A673 (cell line): ENCODE data around the gene LCT. TPM values are rescaled to one million over a fixed set of nuclear protein-coding genes. Genes with fewer than 3 reads are reported as not detected.

Experiments used
- BruUV-seq: library from RNA; stranded (reverse); fragments of 400-500 nt; replicated peaks from 2 replicates; lab custom pipeline; 2021; lab: Mats Ljungman, UMichigan
- CTCF ChIA-PET: fragments of 300-600 bp; sonication (Branson Sonifier 250); formaldehyde crosslinking; loops from one replicate; lab custom pipeline; 2022; ENCODE audit warnings: antibody characterized with exemption; lab: Charles Lee
- POLR2A ChIA-PET: fragments of 300-600 bp; sonication (Branson Sonifier 250); formaldehyde crosslinking; loops from one replicate; lab custom pipeline; 2022; ENCODE audit warnings: antibody characterized with exemption; ENCODE audit not compliant: low non-redundant PET; lab: Charles Lee
- DNase-seq: peaks from one replicate; pipeline ENCODE4 v3.0.0-alpha.2; 2015; ENCODE audit warnings: low spot score
- H3K27ac ChIP-seq: fragments of 200-600 bp; sonication (generic); 2 replicates; pipeline ENCODE4 v1.5.1; 2016; ENCODE audit warnings: mixed run types, low read depth, mild to moderate bottlenecking, mixed read lengths, antibody characterized with exemption, low read length; ENCODE audit not compliant: poor library complexity, severe bottlenecking
- H3K27me3 ChIP-seq: fragments of 200-600 bp; sonication (generic); replicated peaks from 2 replicates; pipeline ENCODE4 v1.6.1; 2017; ENCODE audit warnings: mixed run types, low read depth, mild to moderate bottlenecking, mixed read lengths, antibody characterized with exemption, low read length; ENCODE audit not compliant: insufficient read depth, poor library complexity
- H3K36me3 ChIP-seq: fragments of 200-600 bp; sonication (generic); 2 replicates; pipeline ENCODE4 v1.6.1; 2016; ENCODE audit warnings: mixed run types, mild to moderate bottlenecking, mixed read lengths, antibody characterized with exemption, low read length; ENCODE audit not compliant: insufficient read depth, poor library complexity, severe bottlenecking
- H3K4me1 ChIP-seq: fragments of 200-600 bp; sonication (generic); 2 replicates; pipeline ENCODE4 v1.6.1; 2017; ENCODE audit warnings: mixed run types, mild to moderate bottlenecking, mixed read lengths, antibody characterized with exemption, low read length; ENCODE audit not compliant: insufficient read depth, poor library complexity, severe bottlenecking
- H3K4me3 ChIP-seq: fragments of 200-600 bp; sonication (generic); 2 replicates; pipeline ENCODE4 v1.5.1; 2016; ENCODE audit warnings: low read depth, mixed run types, mild to moderate bottlenecking, mixed read lengths, low read length; ENCODE audit not compliant: poor library complexity, severe bottlenecking
- H3K9me3 ChIP-seq: fragments of 200-600 bp; sonication (generic); 2 replicates; pipeline ENCODE4 v1.6.1; 2016; ENCODE audit warnings: mixed run types, low read depth, mild to moderate bottlenecking, mixed read lengths, antibody characterized with exemption, low read length; ENCODE audit not compliant: poor library complexity, severe bottlenecking
- CTCF ChIP-seq: fragments of 300-800, 200-600 bp; sonication (generic); conservative IDR thresholded peaks from 2 replicates; pipeline ENCODE4 v1.5.1; 2017; ENCODE audit warnings: low read depth, mild to moderate bottlenecking, antibody characterized with exemption, low read length, moderate library complexity, mixed read lengths
- EZH2 ChIP-seq: fragments of 200-600 bp; sonication (generic); IDR thresholded peaks from 2 replicates; pipeline ENCODE4 v1.6.1; 2017; ENCODE audit warnings: borderline replicate concordance, low read depth, mild to moderate bottlenecking, mixed read lengths, antibody characterized with exemption, low read length; ENCODE audit not compliant: poor library complexity, severe bottlenecking
- intact Hi-C: fragments of 100-400 bp; cut with micrococcal nuclease; formaldehyde crosslinking; loops from one replicate; pipeline ENCODE4 v1.10.0; 2022; ENCODE audit not compliant: unreplicated experiment
- total RNA-seq: library from RNA; stranded (reverse); gene quantifications from 2 replicates; pipeline ENCODE4 v1.2.3, GENCODE V29; 2021

Gene LCT
- total RNA-seq, 1 experiment from 2014 or later = 0.39 TPM

GRCh38 chr2:135849087-135849486, 12.1 kb upstream of the LCT start:
- ChIA-PET CTCF (interaction anchor here (0.6 kb wide), 1 partner anchor 65 kb away, joined by 3 read pairs; no protein-coding TSS in a partner anchor), POLR2A (no interaction called here)
- no peak for DNase-seq
- Histone ChIP-seq H3K27ac (no peak overlapping the region), H3K36me3 (peaks cover 97% of the 10 kb centered on the region), H3K9me3 (no peaks in the 10 kb centered on the region), H3K27me3 (no peaks in the 10 kb centered on the region), H3K4me1 (no peaks in the 10 kb centered on the region), H3K4me3 (no peak overlapping the region)
- no TSS peak for BruUV-seq
- TF ChIP-seq EZH2 (no peak), CTCF (no peak)
- intact Hi-C loops = no loop called here

GRCh38 chr2:135845997-135846396, 9.0 kb upstream of the LCT start:
- TF ChIP-seq EZH2 (no peak), CTCF (no peak)
- ChIA-PET POLR2A (no interaction called here), CTCF (no interaction called here)
- Histone ChIP-seq H3K36me3 (peaks cover 88% of the 10 kb centered on the region), H3K27ac (no peak overlapping the region), H3K27me3 (no peaks in the 10 kb centered on the region), H3K4me3 (no peak overlapping the region), H3K4me1 (no peaks in the 10 kb centered on the region), H3K9me3 (no peaks in the 10 kb centered on the region)
- no peak for DNase-seq
- no TSS peak for BruUV-seq
- intact Hi-C loops = no loop called here

GRCh38 chr2:135845257-135845656, 8.3 kb upstream of the LCT start:
- BruUV-seq = no TSS peak
- TF ChIP-seq CTCF (no peak), EZH2 (no peak)
- H3K4me3 ChIP-seq = no peak overlapping the region
- peaks cover 88% of the 10 kb centered on the region for H3K36me3 ChIP-seq
- no peaks in the 10 kb centered on the region for H3K9me3 ChIP-seq
- no peak for DNase-seq
- POLR2A ChIA-PET = no interaction called here
- CTCF ChIA-PET = no interaction called here
- no peaks in the 10 kb centered on the region for H3K27me3 ChIP-seq
- H3K27ac ChIP-seq = no peak overlapping the region
- intact Hi-C loops = no loop called here
- H3K4me1 ChIP-seq = no peaks in the 10 kb centered on the region
